PC-9 (cell line): ENCODE measurements around the gene EIF2AK2. TPM values are rescaled to one million over a fixed set of nuclear protein-coding genes. Genes with fewer than 3 reads are reported as not detected.

Experiments
- BruUV-seq: library from RNA; stranded (reverse); fragments of 400-500 nt; replicated peaks from 2 replicates; lab custom pipeline; 2021; lab: Mats Ljungman, UMichigan
- CTCF ChIA-PET: fragments of 300-600 bp; sonication (Branson Sonifier 250); formaldehyde crosslinking; loops from one replicate; lab custom pipeline; 2022; ENCODE audit warnings: antibody characterized with exemption; lab: Charles Lee
- POLR2A ChIA-PET: fragments of 300-600 bp; sonication (Branson Sonifier 250); formaldehyde crosslinking; loops from one replicate; lab custom pipeline; 2022; ENCODE audit warnings: antibody characterized with exemption; ENCODE audit not compliant: unreplicated experiment; lab: Charles Lee
- DNase-seq, 2 experiments: peaks; one replicate each; pipeline versions ENCODE4 v3.0.0 to v3.0.0-alpha.2; 2015 to 2022; ENCODE audit warnings: mixed read lengths in 1 of 2
- H2AFZ ChIP-seq: fragments of 200-600 bp; sonication (generic); 2 replicates; pipeline ENCODE4 v1.8.1; 2017; ENCODE audit warnings: antibody characterized with exemption
- H3F3A ChIP-seq: fragments of 200-600 bp; sonication (generic); 2 replicates; pipeline ENCODE4 v1.8.1; 2017; ENCODE audit warnings: antibody characterized with exemption, mild to moderate bottlenecking, low read depth; ENCODE audit not compliant: insufficient read depth
- H3K27ac ChIP-seq: fragments of 200-600 bp; sonication (generic); 2 replicates; pipeline ENCODE4 v1.6.1; 2016; ENCODE audit warnings: mixed run types
- H3K27me3 ChIP-seq: fragments of 200-600 bp; sonication (generic); 2 replicates; pipeline ENCODE4 v1.6.1; 2016; ENCODE audit warnings: low read depth, mixed run types; ENCODE audit not compliant: insufficient read depth
- H3K36me3 ChIP-seq: fragments of 200-600 bp; sonication (generic); 2 replicates; pipeline ENCODE4 v1.6.1; 2016; ENCODE audit warnings: low read depth, mixed run types
- H3K4me1 ChIP-seq: fragments of 200-600 bp; sonication (generic); replicated peaks from 2 replicates; pipeline ENCODE4 v1.6.1; 2016; ENCODE audit warnings: mixed run types; ENCODE audit not compliant: insufficient read depth
- H3K4me2 ChIP-seq: fragments of 200-600 bp; sonication (generic); 2 replicates; pipeline ENCODE4 v1.6.1; 2017; ENCODE audit warnings: mixed run types
- H3K4me3 ChIP-seq: fragments of 200-600 bp; sonication (generic); 2 replicates; pipeline ENCODE4 v1.6.1; 2016; ENCODE audit warnings: mixed run types
- H3K79me2 ChIP-seq: fragments of 200-600 bp; sonication (generic); 2 replicates; pipeline ENCODE4 v1.6.1; 2017; ENCODE audit warnings: low read depth, mixed run types
- H3K9me2 ChIP-seq: fragments of 200-600 bp; sonication (generic); 2 replicates; pipeline ENCODE4 v1.8.1; 2017; ENCODE audit warnings: mild to moderate bottlenecking; ENCODE audit not compliant: insufficient read depth
- H3K9me3 ChIP-seq: fragments of 200-600 bp; sonication (generic); 2 replicates; pipeline ENCODE4 v1.8.1; 2016; ENCODE audit warnings: low read depth; ENCODE audit not compliant: insufficient read depth
- H4K20me1 ChIP-seq: fragments of 200-600 bp; sonication (generic); 2 replicates; pipeline ENCODE4 v1.8.1; 2017; ENCODE audit not compliant: insufficient read depth
- CTCF ChIP-seq: fragments of 200-600 bp; sonication (generic); conservative IDR thresholded peaks from 2 replicates; pipeline ENCODE4 v1.6.1; 2017; ENCODE audit warnings: mixed run types, antibody characterized with exemption, mild to moderate bottlenecking, moderate library complexity
- EZH2 ChIP-seq: fragments of 200-600 bp; sonication (generic); IDR thresholded peaks from 2 replicates; pipeline ENCODE4 v1.8.0; 2017; ENCODE audit warnings: antibody characterized with exemption, low read depth
- intact Hi-C: fragments of 100-400 bp; cut with micrococcal nuclease; formaldehyde crosslinking; loops from one replicate; pipeline ENCODE4 v1.10.0; 2022; ENCODE audit not compliant: unreplicated experiment
- total RNA-seq: library from RNA; stranded (reverse); gene quantifications from 2 replicates; pipeline ENCODE4 v1.2.3, GENCODE V29; 2021

EIF2AK2 gene
- total RNA-seq, 1 experiment from 2014 or later: 61.2 TPM

- Histone ChIP-seq H3F3A (0 out of 2 replicates have a peak, but pooled peaks cover 4% of the 10 kb centered on the region), H3K9me3 (no peaks in the 10 kb centered on the region), H3K4me2 (no peak overlapping the region), H3K9me2 (no peaks in the 10 kb centered on the region), H3K27ac (no peak overlapping the region), H3K36me3 (peaks cover 48% of the 10 kb centered on the region), H3K4me1 (no peaks in the 10 kb centered on the region), H3K27me3 (no peaks in the 10 kb centered on the region), H3K4me3 (no peak overlapping the region), H2AFZ (no peak overlapping the region), H3K79me2 (0 out of 2 replicates have a peak, but pooled peaks cover 1% of the 10 kb centered on the region), H4K20me1 (no peaks in the 10 kb centered on the region)
- TF ChIP-seq EZH2 (no peak), CTCF (no peak)
- intact Hi-C loops: no loop called here
- ChIA-PET POLR2A (interaction anchor here (1.0 kb wide), 1 partner anchor 731 kb away, joined by 4 read pairs; no protein-coding TSS in a partner anchor), CTCF (interaction anchor here (0.6 kb wide), 1 partner anchor 175 kb away, joined by 3 read pairs; no protein-coding TSS in a partner anchor)
- DNase-seq: no peak
- no TSS peak for BruUV-seq
Observed at GRCh38 chr2:37142546-37142945, 14.2 kb downstream of the EIF2AK2 start.

GRCh38 chr2:37132914-37133313 is 23.9 kb downstream of the EIF2AK2 start:
- Histone ChIP-seq H4K20me1 (no peaks in the 10 kb centered on the region), H3K4me2 (no peak overlapping the region), H3K27ac (no peak overlapping the region), H3K4me1 (no peaks in the 10 kb centered on the region), H3K27me3 (no peaks in the 10 kb centered on the region), H3K4me3 (no peak overlapping the region), H2AFZ (no peak overlapping the region), H3K36me3 (peaks cover 63% of the 10 kb centered on the region), H3F3A (no peaks in the 10 kb centered on the region), H3K79me2 (no peaks in the 10 kb centered on the region), H3K9me3 (no peaks in the 10 kb centered on the region), H3K9me2 (no peaks in the 10 kb centered on the region)
- CTCF ChIA-PET: no interaction called here
- BruUV-seq: no TSS peak
- intact Hi-C loops: no loop called here
- no peak for DNase-seq
- POLR2A ChIA-PET: no interaction called here
- TF ChIP-seq CTCF (no peak), EZH2 (no peak)

- TF ChIP-seq CTCF (no peak), EZH2 (no peak)
- no peaks in the 10 kb centered on the region for H4K20me1 ChIP-seq
- no peak overlapping the region for H3K4me2 ChIP-seq
- no peak overlapping the region for H3K27ac ChIP-seq
- H3K79me2 ChIP-seq: no peaks in the 10 kb centered on the region
- POLR2A ChIA-PET: no interaction called here
- peaks cover 26% of the 10 kb centered on the region for H3K36me3 ChIP-seq
- no peaks in the 10 kb centered on the region for H3K9me3 ChIP-seq
- H3K4me1 ChIP-seq: no peaks in the 10 kb centered on the region
- H2AFZ ChIP-seq: no peak overlapping the region
- no peak overlapping the region for H3K4me3 ChIP-seq
- DNase-seq: no peak
- intact Hi-C loops: no loop called here
- CTCF ChIA-PET: no interaction called here
- H3F3A ChIP-seq: no peaks in the 10 kb centered on the region
- no peaks in the 10 kb centered on the region for H3K27me3 ChIP-seq
- no TSS peak for BruUV-seq
- H3K9me2 ChIP-seq: no peaks in the 10 kb centered on the region
Observed at GRCh38 chr2:37125416-37125815, 31.4 kb downstream of the EIF2AK2 start.
